Measurements from ENCODE around the gene TMEM165. TPM values are rescaled to one million over a fixed set of nuclear protein-coding genes. Genes with fewer than 3 reads are reported as not detected.
A peak's percentile ranks its signal among the peaks of the same experiment; 100 is the strongest.

The TMEM165 gene
- polyA plus RNA-seq, 3 donors: 77.4 to 96.4 (median 92.8) TPM

GRCh38 chr4:55356991-55357461 is 38.7 kb upstream of the TMEM165 start:
- Histone ChIP-seq H3K27me3 (ENCODE audit: control insufficient read depth in 2 of 2, insufficient read depth in 2 of 2, low read length in 2 of 2) (no peaks in the 10 kb centered on the region), H3K4me3 (replicated peaks in 1 of 3; ENCODE audit: low read depth in 2 of 3, low read length in 3 of 3) (no peak overlapping the region), H2AFZ (ENCODE audit: insufficient read depth, low read depth, low read length, poor library complexity, severe bottlenecking) (no peak overlapping the region), H3K36me3 (replicated peaks in 1 of 2; ENCODE audit: control insufficient read depth in 1 of 2, insufficient read depth in 2 of 2, low read length in 2 of 2) (peaks cover 0 to 9% of the 10 kb centered on the region in 2 donors), H3K4me1 (ENCODE audit: control insufficient read depth in 1 of 2, insufficient read depth in 2 of 2, low read length in 2 of 2) (peaks cover 17 to 21% of the 10 kb centered on the region in 2 donors), H3K27ac (ENCODE audit: low read depth in 1 of 2, low read length in 2 of 2) (no peak overlapping the region), H3K79me2 (ENCODE audit: insufficient read depth, low read length) (no peaks in the 10 kb centered on the region), H4K20me1 (ENCODE audit: insufficient read depth, low read length) (no peaks in the 10 kb centered on the region), H3K9me3 (replicated peaks in 1 of 2; ENCODE audit: control insufficient read depth in 1 of 2, insufficient read depth in 1 of 2, low read length in 2 of 2) (no peaks in the 10 kb centered on the region), H3K4me2 (replicated peaks; ENCODE audit: extremely low read depth, low read length, poor library complexity, severe bottlenecking) (no peak overlapping the region), H3K9ac (ENCODE audit: insufficient read depth, low read length, poor library complexity, severe bottlenecking) (no peak overlapping the region)
- Mint-ChIP-seq H3K36me3 (peaks cover 12 to 14% of the 10 kb centered on the region in 2 donors), H3K27ac (no peak overlapping the region), H3K4me1 (peaks cover 20% of the 10 kb centered on the region), H3K9me3 (peaks cover 1 to 9% (median 8%) of the 10 kb centered on the region in 7 donors), H3K27me3 (ENCODE audit: low read depth in 3 of 3) (peaks cover 0 to 2% (median 1%) of the 10 kb centered on the region in 3 donors), H3K4me3 (no peak overlapping the region)
- WGBS (ENCODE audit: insufficient coverage): 97% methylated on average over 4 of the region's 5 CpGs
- intact Hi-C loops (cut with micrococcal nuclease): no loop called here
- TF ChIP-seq CTCF (IDR thresholded peaks at IDR 0.05): no peak
- no peak for DNase-seq

- Mint-ChIP-seq H3K27ac (peak overlapping the region; percentile 40 to 88 (median 77)), H3K27me3 (ENCODE audit: low read depth in 3 of 3) (peaks cover 0 to 2% (median 0%) of the 10 kb centered on the region in 3 donors), H3K4me3 (no peak overlapping the region), H3K9me3 (peaks cover 0 to 6% (median 3%) of the 10 kb centered on the region in 7 donors), H3K36me3 (peaks cover 5 to 7% of the 10 kb centered on the region in 2 donors), H3K4me1 (peaks cover 20% of the 10 kb centered on the region)
- Histone ChIP-seq H3K9ac (ENCODE audit: insufficient read depth, low read length, poor library complexity, severe bottlenecking) (no peak overlapping the region), H3K4me1 (ENCODE audit: control insufficient read depth in 1 of 2, insufficient read depth in 2 of 2, low read length in 2 of 2) (peaks cover 17 to 21% of the 10 kb centered on the region in 2 donors), H3K36me3 (replicated peaks in 1 of 2; ENCODE audit: control insufficient read depth in 1 of 2, insufficient read depth in 2 of 2, low read length in 2 of 2) (peaks cover 0 to 1% of the 10 kb centered on the region in 2 donors), H3K79me2 (ENCODE audit: insufficient read depth, low read length) (no peaks in the 10 kb centered on the region), H3K27me3 (ENCODE audit: control insufficient read depth in 2 of 2, insufficient read depth in 2 of 2, low read length in 2 of 2) (no peaks in the 10 kb centered on the region), H3K4me3 (replicated peaks in 1 of 3; ENCODE audit: low read depth in 2 of 3, low read length in 3 of 3) (peak overlapping the region in 1 of 3 experiments; percentile 39), H3K27ac (ENCODE audit: low read depth in 1 of 2, low read length in 2 of 2) (no peak overlapping the region), H4K20me1 (ENCODE audit: insufficient read depth, low read length) (no peaks in the 10 kb centered on the region), H3K4me2 (replicated peaks; ENCODE audit: extremely low read depth, low read length, poor library complexity, severe bottlenecking) (peak overlapping the region; percentile 53), H2AFZ (ENCODE audit: insufficient read depth, low read depth, low read length, poor library complexity, severe bottlenecking) (no peak overlapping the region), H3K9me3 (replicated peaks in 1 of 2; ENCODE audit: control insufficient read depth in 1 of 2, insufficient read depth in 1 of 2, low read length in 2 of 2) (no peaks in the 10 kb centered on the region)
- intact Hi-C loops (cut with micrococcal nuclease): no loop called here
- TF ChIP-seq CTCF (IDR thresholded peaks at IDR 0.05): no peak
- DNase-seq: no peak
- WGBS (ENCODE audit: insufficient coverage): 100% methylated on average over 2 of the region's 2 CpGs
Measured at GRCh38 chr4:55358246-55358645, 37.5 kb upstream of the TMEM165 start.
